ENCODE results near the gene OR4N2.

OR4N2 gene

GRCh38 chr14:19874842-19875241 lies 71.3 kb downstream of the OR4N2 start, which contains the start of gene OR4K2:
Gene OR4K2, plus strand, starts transcription at chr14:19875142. Its CDS starts 1,126 bp downstream, at chr14:19876268.
- DNase-seq (ENCODE audit: extremely low spot score), result no peak
- ChIA-PET CTCF (no interaction called here), POLR2A (no interaction called here)
- TF ChIP-seq CTCF (IDR thresholded peaks at IDR 0.05; ENCODE audit: control extremely low read depth, extremely low read depth, low read depth, missing control alignments), result no peak

- POLR2A ChIA-PET, result no interaction called here
These were observed 74.6 kb downstream of the OR4N2 start for GRCh38 chr14:19878029-19878642.

More at GRCh38 chr14:19878029-19878642, 74.6 kb downstream of the OR4N2 start:
- CTCF ChIA-PET, result interaction anchor here (1.2 kb wide), 1 partner anchor 15 kb away, joined by 3 read pairs; no protein-coding TSS in a partner anchor
- no peak for DNase-seq (ENCODE audit: extremely low spot score)
- TF ChIP-seq CTCF (IDR thresholded peaks at IDR 0.05; ENCODE audit: control extremely low read depth, extremely low read depth, low read depth, missing control alignments), result peak; percentile 55

Measured in GM10248 (cell line).